Hematopoietic multipotent progenitor cell treated with erythropoietin and hydrocortisone succinate and interleukin-3 and kit ligand, for 15 days (in vitro differentiated cells): ENCODE measurements around the gene HIC2.
"Not testable (repeated sequence)": the region's sequence is repeated elsewhere in the genome, so short reads cannot be mapped to it uniquely, and the experiment has no call there.

Experiments used
- DNase-seq: peaks from one replicate; pipeline ENCODE4 v3.0.0-alpha.2; 2015; ENCODE audit warnings: low spot score

The HIC2 gene

GRCh38 chr22:21417227-21417746, at the start of gene HIC2:
TSS of gene HIC2 (plus strand) at chr22:21417371. CDS start at chr22:21442832, 25,461 bp downstream.
- DNase-seq = not testable (repeated sequence)

DNA sequence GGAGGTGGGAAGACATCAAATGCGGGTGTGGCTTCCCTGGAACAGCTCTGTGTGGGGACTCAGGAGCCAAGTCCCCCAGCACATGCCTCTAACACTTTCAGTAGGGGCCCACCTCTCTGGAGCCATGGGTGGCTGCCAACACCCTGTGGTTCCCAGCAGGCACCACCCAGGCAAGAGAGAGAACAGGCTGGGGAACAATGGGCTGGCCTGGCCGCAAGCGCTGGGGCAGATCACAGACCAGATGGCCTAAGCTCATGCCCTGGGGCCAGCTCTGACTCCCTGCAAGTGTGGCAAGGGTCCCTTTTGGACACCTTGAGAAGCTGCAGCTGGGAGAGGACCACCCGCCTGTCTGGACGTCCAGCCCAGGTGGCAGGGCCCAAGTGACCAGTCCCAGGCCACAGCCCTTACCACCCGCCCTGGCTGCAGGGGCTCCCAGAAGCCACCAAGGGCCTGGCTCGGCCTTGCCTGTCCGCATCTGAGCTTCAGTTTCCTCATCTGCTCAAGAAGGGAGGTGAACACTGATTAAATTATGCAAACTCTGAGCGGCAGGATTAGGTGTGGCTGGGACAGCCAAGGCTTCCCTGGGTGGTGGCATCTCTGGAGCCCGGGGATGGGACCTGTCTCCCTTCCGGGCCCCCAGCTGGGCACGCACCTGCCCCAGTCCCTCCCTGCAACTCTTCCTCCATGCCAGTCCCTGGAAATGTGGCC, 48.4 kb upstream of the HIC2 start:
- not testable (repeated sequence) for DNase-seq

- not testable (repeated sequence) for DNase-seq
These were observed 41.3 kb upstream of the HIC2 start for GRCh38 chr22:21375880-21376279.

DNA sequence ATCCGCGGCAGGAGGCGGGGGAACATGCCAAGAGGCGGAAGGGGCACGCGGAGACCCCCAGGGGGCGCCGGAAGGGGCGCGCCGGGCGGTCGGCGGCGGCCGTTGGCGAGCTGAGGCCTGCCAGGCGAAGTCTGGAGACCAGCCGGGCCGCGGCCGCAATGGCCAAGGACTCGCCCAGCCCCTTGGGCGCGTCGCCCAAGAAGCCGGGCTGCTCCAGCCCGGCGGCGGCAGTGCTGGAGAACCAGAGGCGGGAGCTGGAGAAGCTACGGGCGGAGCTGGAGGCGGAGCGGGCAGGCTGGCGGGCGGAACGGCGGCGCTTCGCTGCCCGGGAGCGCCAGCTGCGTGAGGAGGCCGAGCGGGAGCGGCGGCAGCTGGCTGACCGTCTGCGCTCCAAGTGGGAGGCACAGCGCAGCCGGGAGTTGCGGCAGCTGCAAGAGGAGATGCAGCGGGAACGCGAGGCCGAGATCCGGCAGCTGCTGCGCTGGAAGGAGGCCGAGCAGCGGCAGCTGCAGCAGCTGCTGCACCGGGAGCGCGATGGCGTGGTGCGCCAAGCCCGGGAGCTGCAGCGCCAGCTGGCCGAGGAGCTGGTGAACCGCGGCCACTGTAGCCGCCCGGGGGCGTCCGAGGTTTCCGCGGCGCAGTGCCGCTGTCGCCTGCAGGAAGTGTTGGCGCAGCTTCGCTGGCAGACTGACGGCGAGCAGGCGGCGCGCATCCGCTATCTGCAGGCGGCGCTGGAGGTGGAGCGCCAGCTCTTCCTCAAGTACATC, 33.3 kb upstream of the HIC2 start, which contains the start of gene RIMBP3B:
TSS of gene RIMBP3B (plus strand) at position 51 of the 767 bp plus-strand sequence. CDS start at position 159, 108 bp downstream.
- DNase-seq = not testable (repeated sequence)

- not testable (repeated sequence) for DNase-seq
These were observed 32.5 kb upstream of the HIC2 start for GRCh38 chr22:21384468-21385357.

DNA sequence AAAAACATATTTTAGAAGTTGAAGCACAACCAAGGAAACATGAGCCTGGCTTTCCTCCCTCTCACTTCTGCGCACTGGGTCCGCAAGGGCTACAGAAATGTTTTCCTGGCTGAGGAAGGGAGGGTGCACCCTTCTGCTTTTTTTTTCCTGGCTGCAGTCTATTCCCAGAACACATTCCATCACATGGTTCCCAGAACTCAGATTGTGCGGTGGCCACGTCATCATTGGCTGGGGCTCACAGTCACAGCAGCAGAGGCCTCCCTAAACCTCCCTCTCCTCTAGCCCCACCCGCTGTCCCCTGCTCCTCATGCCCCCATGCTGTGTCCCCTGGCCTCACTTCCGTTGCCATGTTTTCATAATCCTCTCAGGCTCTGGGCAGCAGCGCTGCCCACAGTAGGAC, 27.7 kb upstream of the HIC2 start:
- not testable (repeated sequence) for DNase-seq

DNA sequence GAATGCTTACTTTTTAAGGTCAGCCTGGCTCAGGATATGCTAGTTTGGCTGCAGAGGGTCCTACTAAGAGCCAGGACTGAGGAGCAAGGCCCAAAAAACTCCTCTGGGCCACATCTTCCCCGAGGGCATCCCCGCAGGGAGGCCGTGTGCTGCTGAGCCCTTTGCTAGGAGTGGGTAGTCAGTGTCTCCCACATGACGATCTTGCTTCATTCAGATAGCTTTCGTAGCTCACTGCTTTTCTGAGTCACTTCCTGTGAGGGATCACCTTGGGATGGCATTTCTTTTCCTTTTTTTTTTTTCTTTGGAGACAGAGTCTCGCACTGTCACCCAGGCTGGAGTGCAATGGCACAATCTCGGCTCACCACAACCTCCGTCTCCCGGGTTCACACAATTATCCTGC, 27.2 kb upstream of the HIC2 start:
- not testable (repeated sequence) for DNase-seq

- not testable (repeated sequence) for DNase-seq
These were observed 22.6 kb upstream of the HIC2 start for GRCh38 chr22:21394613-21395012.

DNA sequence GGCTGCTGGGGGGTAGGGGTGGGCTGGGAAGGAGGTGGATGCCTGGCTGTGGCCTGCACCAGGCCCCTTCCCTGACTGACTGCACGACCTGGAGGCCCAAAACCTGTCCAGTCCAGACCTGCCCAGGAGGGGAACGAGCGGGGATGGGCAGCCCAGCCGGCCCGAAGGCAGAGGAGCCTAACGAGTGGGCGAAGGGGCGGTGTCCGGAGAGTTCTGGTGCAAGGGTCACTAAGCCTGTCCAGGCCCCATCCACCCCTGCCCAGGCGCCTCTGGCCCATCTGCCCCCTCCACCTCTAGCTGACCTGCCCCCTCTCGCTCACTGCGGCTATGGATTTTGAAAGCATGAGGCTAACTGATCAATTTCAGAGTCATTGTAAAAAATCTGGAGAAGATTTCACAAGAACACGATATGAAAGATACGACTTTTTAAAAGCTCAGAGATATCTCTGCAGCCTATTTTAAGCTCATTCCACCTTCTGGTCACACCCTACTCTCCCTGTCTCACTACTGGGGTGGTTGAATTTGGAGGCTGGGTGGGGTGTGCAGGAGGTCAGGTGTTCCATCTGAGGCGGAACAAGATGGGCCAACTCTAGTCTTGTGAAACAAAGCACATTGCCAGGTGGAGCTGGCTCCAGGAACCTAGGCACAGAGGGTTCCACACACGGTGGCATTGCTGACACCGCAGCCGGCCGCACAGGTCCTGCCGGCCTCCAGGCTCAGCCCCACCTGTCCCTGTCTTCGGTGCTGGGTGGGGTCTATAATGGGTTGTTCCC, 15.8 kb upstream of the HIC2 start:
- DNase-seq = not testable (repeated sequence)

DNA sequence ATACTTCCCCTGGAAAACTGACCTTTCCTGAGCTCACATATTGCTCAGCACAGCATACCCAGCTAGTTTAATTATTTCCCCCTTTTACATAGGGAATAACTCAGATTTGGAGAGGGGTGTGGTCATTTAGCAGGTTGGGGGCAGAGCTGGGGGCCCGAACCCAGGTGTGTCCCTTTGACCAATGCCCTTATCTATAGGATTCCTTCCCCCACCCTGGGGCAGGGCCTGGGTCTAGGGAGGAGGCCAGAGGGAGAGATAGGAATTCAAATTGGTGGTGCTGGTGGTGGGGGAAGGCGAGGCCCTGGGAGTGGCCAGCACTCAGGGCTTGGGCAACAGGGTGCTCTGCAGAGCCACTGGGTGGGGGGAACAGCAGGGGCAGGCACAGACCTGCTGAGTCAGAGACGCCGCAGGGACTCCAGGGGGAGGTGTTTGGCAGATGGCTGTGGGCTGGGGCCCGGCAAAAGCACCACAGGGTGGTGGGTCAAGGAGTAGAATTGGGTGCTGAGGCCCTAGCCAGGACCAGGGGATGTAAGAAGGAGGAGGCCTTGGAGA, 14.3 kb upstream of the HIC2 start:
- DNase-seq = not testable (repeated sequence)

- not testable (repeated sequence) for DNase-seq
These were observed 10.0 kb upstream of the HIC2 start for GRCh38 chr22:21407139-21407538.

DNA sequence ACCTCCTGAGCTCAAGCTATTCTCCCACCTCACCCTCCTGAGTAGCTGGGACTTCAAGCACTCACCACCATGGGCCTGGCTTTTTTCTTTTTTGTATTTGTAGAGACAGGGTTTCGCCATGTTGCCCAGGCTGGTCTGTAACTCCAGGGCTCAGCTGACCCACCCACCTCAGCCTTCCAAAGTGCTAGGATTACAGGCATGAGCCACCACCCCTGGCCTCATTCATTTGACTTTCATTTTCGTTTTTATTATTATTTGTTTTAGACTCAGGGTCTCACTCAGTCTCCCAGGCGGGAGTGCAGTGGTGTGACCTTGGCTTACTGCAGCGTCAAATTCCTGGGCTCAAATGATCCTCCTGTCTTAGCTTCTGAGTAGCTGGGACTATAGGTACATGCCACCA, 9.4 kb upstream of the HIC2 start:
- DNase-seq = not testable (repeated sequence)

DNA sequence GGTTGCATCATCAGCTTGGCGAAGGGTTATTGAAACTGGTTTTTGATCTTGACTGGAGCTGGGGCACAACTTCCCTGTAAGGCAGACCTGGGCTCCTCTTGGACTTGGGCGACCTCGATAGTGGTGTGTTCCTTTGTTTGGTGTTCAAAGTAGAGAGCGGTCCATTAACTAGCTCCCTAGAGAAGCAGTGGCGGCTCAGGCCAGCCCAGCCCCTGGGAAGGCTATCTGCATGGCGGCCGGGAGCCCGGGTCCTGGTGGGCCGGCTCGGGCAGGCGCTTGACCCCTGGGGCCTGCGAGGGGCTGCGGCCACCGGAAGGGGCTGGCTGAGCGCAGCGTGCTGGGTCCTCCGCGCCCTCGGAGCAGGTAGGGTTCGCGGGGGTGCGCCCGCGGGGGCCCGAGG, 796 bp upstream of the HIC2 start:
- not testable (repeated sequence) for DNase-seq

GRCh38 chr22:21417853-21418252, 682 bp downstream of the HIC2 start:
- DNase-seq = not testable (repeated sequence)

DNA sequence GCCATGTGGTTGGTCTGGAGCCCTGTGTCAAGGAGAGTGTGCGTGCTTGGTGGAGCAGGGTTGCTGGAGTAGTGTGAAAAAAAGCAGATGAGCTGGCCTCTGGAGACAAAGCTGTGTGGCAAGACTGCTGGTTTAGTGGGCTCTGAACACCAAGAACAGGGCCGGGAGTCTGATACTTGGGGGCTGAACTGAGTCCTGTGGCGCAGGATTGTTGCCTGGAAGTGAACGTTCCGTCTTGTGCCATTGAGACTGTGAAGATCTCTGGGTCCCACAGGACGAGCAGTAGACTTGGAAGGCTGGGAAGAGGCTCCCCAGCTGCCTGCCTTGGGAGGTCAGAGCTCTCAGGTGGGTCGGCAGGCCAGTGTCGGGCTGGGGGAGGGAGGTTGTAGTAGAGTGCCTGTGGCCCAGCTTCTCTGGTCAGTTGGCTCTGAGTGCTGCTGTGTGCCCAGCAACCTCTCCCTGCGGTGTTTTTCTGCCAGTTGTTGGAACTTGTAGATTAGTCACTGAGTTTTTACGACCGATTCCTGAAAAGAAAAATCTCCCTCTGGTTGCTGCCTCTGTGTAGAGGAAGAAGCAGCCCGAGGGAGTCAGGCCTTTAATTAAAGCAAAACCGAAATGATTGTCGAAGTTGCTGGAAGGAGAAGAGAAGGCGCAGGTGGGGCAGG, 1.9 kb downstream of the HIC2 start:
- not testable (repeated sequence) for DNase-seq

- DNase-seq = not testable (repeated sequence)
These were observed 3.1 kb downstream of the HIC2 start for GRCh38 chr22:21420180-21420763.

GRCh38 chr22:21424084-21424709, 7.0 kb downstream of the HIC2 start:
- not testable (repeated sequence) for DNase-seq

- not testable (repeated sequence) for DNase-seq
These were observed 17.4 kb downstream of the HIC2 start for GRCh38 chr22:21434378-21435233.
